Measurements from ENCODE around the gene BLOC1S1. TPM values are rescaled to one million over a fixed set of nuclear protein-coding genes. Genes with fewer than 3 reads are reported as not detected.

The BLOC1S1 gene
- total RNA-seq, 3 donors from 2014 or later: 141 to 238 (median 162) TPM

DNA sequence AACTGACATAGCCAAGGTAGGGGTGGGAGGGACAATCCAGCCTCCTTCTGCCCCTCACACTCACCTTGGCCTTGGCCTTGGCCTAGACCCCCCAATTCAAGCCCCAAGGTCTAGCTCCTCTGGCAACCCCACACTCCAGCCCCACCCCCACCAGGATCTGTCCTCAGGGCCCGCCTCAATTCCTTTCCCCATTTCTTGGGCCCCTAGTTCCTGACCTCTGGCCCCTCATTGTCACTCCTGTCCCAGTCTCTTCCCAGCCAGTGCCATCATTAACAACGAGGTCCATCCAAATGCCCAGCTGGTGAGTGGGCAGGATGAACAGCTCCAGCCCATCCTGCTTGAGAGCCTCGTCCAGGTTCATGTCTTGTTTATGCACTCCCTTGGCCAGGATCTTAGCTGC, 20.2 kb downstream of the BLOC1S1 start:
- intact Hi-C loops (cut with DNase I; ENCODE audit: low total_unique reads): no loop called here
- DNase-seq (ENCODE audit: low spot score in 2 of 2): peak in 1 of 2 donors; percentile 40

DNA sequence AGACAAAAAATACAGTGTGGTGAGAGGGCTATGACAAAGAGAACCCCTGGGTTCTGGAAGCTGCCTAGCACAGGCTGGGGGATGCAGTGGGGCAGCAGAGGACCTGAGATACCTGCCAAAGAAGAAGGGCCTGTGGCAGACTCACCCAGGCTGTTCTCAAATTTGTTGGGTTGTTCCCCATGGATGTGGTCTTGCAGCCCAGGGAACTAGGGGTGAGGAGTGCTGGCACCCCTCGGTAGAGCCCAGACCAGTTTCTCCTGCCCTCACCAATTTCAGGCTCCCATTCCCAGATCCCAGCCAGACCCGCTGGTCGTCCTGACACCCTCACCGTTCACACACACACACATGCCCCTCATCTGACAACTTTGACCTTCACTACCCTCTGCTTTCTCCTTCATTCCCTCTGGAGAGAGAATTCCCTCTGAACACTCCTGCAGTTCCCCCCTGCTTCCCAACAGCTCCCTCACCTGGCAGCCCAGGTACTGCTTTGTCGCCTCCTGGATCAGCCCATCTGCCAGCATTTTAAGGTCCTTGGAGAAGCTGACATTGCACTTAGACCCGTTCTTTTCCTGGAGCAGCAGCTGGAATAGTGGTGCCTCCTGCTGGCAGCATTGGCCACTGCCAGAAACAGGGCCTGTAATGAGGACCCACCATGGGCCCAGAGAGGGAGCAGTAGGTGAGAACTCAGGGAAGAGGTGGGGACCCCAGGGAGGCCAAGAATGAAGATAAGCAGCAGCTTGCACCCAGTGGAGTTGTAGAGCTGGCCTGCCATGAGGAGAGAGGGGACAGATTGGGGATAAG, 21.1 kb downstream of the BLOC1S1 start:
- Histone ChIP-seq H3K4me3 (no peak overlapping the region), H3K9me3 (no peaks in the 10 kb centered on the region), H3K27me3 (no peaks in the 10 kb centered on the region), H3K36me3 (no peaks in the 10 kb centered on the region), H3K27ac (peak overlapping the region; percentile 71 to 79), H3K4me1 (no peaks in the 10 kb centered on the region)
- DNase-seq (ENCODE audit: low spot score in 2 of 2): peak in 1 of 2 donors; percentile 62
- no peak for TF ChIP-seq POLR2AphosphoS5 (IDR thresholded peaks at IDR 0.05)
- TF ChIP-seq, protein P1, sequence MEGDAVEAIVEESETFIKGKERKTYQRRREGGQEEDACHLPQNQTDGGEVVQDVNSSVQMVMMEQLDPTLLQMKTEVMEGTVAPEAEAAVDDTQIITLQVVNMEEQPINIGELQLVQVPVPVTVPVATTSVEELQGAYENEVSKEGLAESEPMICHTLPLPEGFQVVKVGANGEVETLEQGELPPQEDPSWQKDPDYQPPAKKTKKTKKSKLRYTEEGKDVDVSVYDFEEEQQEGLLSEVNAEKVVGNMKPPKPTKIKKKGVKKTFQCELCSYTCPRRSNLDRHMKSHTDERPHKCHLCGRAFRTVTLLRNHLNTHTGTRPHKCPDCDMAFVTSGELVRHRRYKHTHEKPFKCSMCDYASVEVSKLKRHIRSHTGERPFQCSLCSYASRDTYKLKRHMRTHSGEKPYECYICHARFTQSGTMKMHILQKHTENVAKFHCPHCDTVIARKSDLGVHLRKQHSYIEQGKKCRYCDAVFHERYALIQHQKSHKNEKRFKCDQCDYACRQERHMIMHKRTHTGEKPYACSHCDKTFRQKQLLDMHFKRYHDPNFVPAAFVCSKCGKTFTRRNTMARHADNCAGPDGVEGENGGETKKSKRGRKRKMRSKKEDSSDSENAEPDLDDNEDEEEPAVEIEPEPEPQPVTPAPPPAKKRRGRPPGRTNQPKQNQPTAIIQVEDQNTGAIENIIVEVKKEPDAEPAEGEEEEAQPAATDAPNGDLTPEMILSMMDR (IDR thresholded peaks at IDR 0.05): peak; percentile 35 to 74 (median 67)
- TF ChIP-seq POLR2A (IDR thresholded peaks at IDR 0.05): no peak
- intact Hi-C loops (cut with DNase I; ENCODE audit: low total_unique reads): no loop called here

More for the DNA sequence above, 20.2 kb downstream of the BLOC1S1 start:
- Histone ChIP-seq H3K9me3 (no peaks in the 10 kb centered on the region), H3K27ac (no peak overlapping the region), H3K27me3 (no peaks in the 10 kb centered on the region), H3K4me1 (no peaks in the 10 kb centered on the region), H3K36me3 (no peaks in the 10 kb centered on the region), H3K4me3 (no peak overlapping the region)
- TF ChIP-seq POLR2A (IDR thresholded peaks at IDR 0.05): no peak
- TF ChIP-seq POLR2AphosphoS5 (IDR thresholded peaks at IDR 0.05): no peak
- TF ChIP-seq, protein P1 (IDR thresholded peaks at IDR 0.05): no peak

DNA sequence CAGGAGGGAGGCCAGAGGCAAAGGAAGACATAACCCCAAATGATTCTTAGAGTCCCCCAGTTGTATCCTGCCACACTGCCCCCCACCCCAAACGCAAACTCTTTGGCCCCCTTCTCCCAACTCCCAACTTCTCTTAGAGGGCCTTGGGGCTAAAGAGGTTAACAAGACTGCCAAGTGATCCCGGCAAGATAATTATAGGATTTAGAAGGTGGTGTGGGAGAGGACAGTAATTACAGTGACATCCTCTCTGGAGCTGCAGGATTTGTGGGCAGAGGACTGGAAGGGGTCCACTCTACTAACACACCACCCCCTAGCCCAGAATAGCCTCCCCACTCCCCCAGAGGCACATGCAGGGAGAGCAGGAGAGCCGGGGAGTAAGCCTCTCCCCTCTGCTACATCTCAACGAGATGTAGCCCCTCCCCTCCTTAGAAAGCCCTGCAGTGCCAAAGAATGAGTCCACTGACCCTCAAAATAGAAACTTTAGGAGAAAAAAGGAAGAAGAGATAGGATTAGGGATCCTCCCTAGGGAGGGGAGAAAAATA, 21.8 kb downstream of the BLOC1S1 start:
- no peaks in the 10 kb centered on the region for H3K9me3 ChIP-seq
- intact Hi-C loops (cut with DNase I; ENCODE audit: low total_unique reads): no loop called here
- TF ChIP-seq, protein P1 (IDR thresholded peaks at IDR 0.05): no peak
- TF ChIP-seq POLR2A (IDR thresholded peaks at IDR 0.05) (no peak), POLR2AphosphoS5 (IDR thresholded peaks at IDR 0.05) (no peak)
- no peaks in the 10 kb centered on the region for H3K27me3 ChIP-seq
- peaks cover 0 to 2% of the 10 kb centered on the region in 2 donors for H3K4me1 ChIP-seq
- no peaks in the 10 kb centered on the region for H3K36me3 ChIP-seq
- peak overlapping the region; percentile 71 to 79 for H3K27ac ChIP-seq
- H3K4me3 ChIP-seq: peak overlapping the region; percentile 51 to 64 (median 58)
- no peak for DNase-seq (ENCODE audit: low spot score in 2 of 2)

DNA sequence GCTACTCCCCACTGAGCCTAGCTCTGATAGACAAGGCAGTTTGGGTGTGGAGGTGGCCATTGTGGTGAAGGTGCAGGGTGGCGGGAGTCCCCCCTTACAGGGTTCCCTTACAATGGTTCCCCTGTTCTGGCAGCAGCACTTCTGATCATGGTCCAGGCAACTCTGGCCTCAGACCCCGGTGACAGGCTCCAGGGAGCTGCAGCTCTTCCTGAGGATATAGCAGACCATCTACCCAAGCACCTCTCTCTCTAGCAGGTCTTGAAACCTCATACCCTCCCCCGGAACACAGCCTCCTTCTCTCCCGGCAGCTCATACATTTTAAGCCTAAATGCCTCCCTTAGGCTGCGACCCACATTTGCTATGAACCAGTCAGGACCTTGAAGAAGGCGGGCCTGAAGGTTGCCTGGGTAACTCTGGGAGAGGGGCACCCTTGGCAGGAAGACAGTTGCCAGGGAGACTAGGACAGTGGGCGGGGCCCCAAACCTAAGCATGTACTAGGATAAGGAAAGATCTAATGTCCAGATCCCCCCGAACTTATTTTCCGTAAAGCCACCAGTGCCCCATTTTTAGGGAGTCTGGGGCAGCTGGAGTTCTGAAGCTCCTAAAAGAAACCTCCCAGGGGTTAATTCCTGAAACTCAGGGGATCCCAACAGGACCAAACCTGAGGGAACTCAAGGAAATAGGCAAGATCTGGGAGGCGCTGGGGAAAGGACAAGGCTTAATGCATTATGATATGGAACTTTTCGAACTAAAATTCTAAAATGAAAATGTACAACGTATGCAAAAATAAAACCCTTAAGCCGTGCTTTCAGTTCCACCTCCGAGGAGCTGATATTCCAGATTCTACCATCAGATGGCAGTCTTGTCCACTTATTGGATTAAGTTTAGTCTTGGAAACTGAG, 22.5 kb downstream of the BLOC1S1 start:
- Histone ChIP-seq H3K4me1 (peaks cover 0 to 3% of the 10 kb centered on the region in 2 donors), H3K4me3 (peak overlapping the region; percentile 51 to 64 (median 58)), H3K27ac (peak overlapping the region; percentile 71 to 79), H3K9me3 (no peaks in the 10 kb centered on the region), H3K27me3 (no peaks in the 10 kb centered on the region), H3K36me3 (no peaks in the 10 kb centered on the region)
- intact Hi-C loops (cut with DNase I; ENCODE audit: low total_unique reads): no loop called here
- TF ChIP-seq POLR2AphosphoS5 (IDR thresholded peaks at IDR 0.05) (peak in 1 of 3 donors; percentile 45), POLR2A (IDR thresholded peaks at IDR 0.05) (no peak)
- TF ChIP-seq, protein P1 (IDR thresholded peaks at IDR 0.05): peak; percentile 80 to 92 (median 92)
- peak; percentile 60 to 68 for DNase-seq (ENCODE audit: low spot score in 2 of 2)

Data from breast epithelium (tissue), 4 donors.